K562 (cell line): ENCODE results near the gene DDX41. TPM values are rescaled to one million over a fixed set of nuclear protein-coding genes. Genes with fewer than 3 reads are reported as not detected.

Source experiments
- AFF4 ChIP-seq: sonication (generic); formaldehyde crosslinking; IDR thresholded peaks from 2 replicates; pipeline ENCODE4 v1.8.0; 2023; ENCODE audit warnings: mild to moderate bottlenecking, missing genetic modification reagents
- CTCF ChIP-seq, 3 experiments: IDR thresholded peaks in 2 of 3; conservative IDR thresholded peaks in 1 of 3; 2 replicates each; pipeline ENCODE4 v1.5.1; 2011 to 2012; ENCODE audit warnings: low read length in 3 of 3, mild to moderate bottlenecking in 3 of 3, control low read depth in 2 of 3, improper control_type of control experiment in 1 of 3, inconsistent platforms in 1 of 3, low read depth in 1 of 3, mixed read lengths in 1 of 3, moderate library complexity in 1 of 3; ENCODE audit not compliant: insufficient read depth in 2 of 3
- PRDM10 ChIP-seq: fragments of 450-650 bp; IDR thresholded peaks from 2 replicates; pipeline ENCODE4 v1.6.1; 2018; ENCODE audit not compliant: partially characterized antibody
- SMARCA4 ChIP-seq: fragments of 450-650 bp; IDR thresholded peaks from 2 replicates; pipeline ENCODE4 v1.6.1; 2016
- SRSF3 ChIP-seq: fragments of 200-400 bp; formaldehyde crosslinking; IDR thresholded peaks from 2 replicates; pipeline ENCODE4 v1.6.1; 2016; ENCODE audit warnings: mild to moderate bottlenecking, low read length, moderate library complexity; ENCODE audit not compliant: insufficient read depth
- ZBTB40 ChIP-seq, 2 experiments: fragments of 450-650 bp in 1 of 2; sonication (generic) in 1 of 2; formaldehyde crosslinking in 1 of 2; IDR thresholded peaks; 2 replicates each; pipeline versions ENCODE4 v1.7.1 to v1.9.0; 2016 to 2022; ENCODE audit warnings: inconsistent platforms in 1 of 2, mild to moderate bottlenecking in 1 of 2, missing genetic modification reagents in 1 of 2
- polyA plus RNA-seq, 8 experiments: library from polyadenylated mRNA; depleted of rRNA in 4 of 8; stranded (reverse) in 5 of 8; unstranded in 3 of 8; fragments of >200 nt; fragmentation: Nextera tagmentation in 2 of 8; fragmentation: Illumina TruSeq in 1 of 8; extraction: Ambion mirVana in 2 of 8; extraction: Trizol in 1 of 8; gene quantifications; 2 replicates each; pipeline versions ENCODE4 v1.2.1 to v1.2.3, GENCODE V29; 2011 to 2014; ENCODE audit warnings: inconsistent platforms in 1 of 8, missing spikeins in 1 of 8
- total RNA-seq, 7 experiments: library from RNA; depleted of rRNA in 6 of 7; stranded (reverse); fragments of >200 nt in 6 of 7; fragmentation: Illumina TruSeq in 2 of 7; extraction: Trizol in 2 of 7; gene quantifications; 2 replicates each; pipeline versions ENCODE4 v1.2.1 to v1.2.3, GENCODE V29; 2011 to 2021; ENCODE audit warnings: low replicate concordance in 1 of 7

The DDX41 gene
- total and polyA plus RNA-seq, 9 of the 15 experiments (the other 6 are each of a cell fraction or from before 2014, with no cell fraction given): 38.2 to 284 (median 116) TPM

- TF ChIP-seq ZBTB40 (IDR thresholded peaks at IDR 0.05) (peak; percentile 33; the same call in 1 of the 2 replicates), ZBTB40 (CRISPR knock-in tag; IDR thresholded peaks at IDR 0.05) (no peak), PRDM10 (no peak), AFF4 (CRISPR knock-in tag) (peak; percentile 87; the same call in 1 of the 2 replicates), SMARCA4 (no peak), SRSF3 (0 out of 2 replicates have a peak, but pooled peaks have one; percentile 84), CTCF (IDR thresholded peaks at IDR 0.05 in 2 of 3, conservative IDR thresholded peaks at IDR 0.05 in 1 of 3; ENCODE audit: insufficient read depth in 2 of 3, low read depth in 1 of 3, low read length in 3 of 3) (peak; percentile 35 to 52 (median 45); a peak in 5 of 6 replicates)
Observed at GRCh38 chr5:177496070-177496726, 20.6 kb downstream of the DDX41 start (continued).
